GM12873 (cell line): ENCODE measurements around the gene DNASE2.

Experiments used
- CTCF ChIP-seq: IDR thresholded peaks from 2 replicates; pipeline ENCODE4 v1.5.1; 2012; ENCODE audit warnings: low read depth, mild to moderate bottlenecking, moderate library complexity, low read length, control low read depth; ENCODE audit not compliant: insufficient read depth; ENCODE audit errors: missing control alignments

Gene DNASE2

GRCh38 chr19:12872941-12873890 is 8.0 kb downstream of the DNASE2 start:
- TF ChIP-seq CTCF = no peak

DNA sequence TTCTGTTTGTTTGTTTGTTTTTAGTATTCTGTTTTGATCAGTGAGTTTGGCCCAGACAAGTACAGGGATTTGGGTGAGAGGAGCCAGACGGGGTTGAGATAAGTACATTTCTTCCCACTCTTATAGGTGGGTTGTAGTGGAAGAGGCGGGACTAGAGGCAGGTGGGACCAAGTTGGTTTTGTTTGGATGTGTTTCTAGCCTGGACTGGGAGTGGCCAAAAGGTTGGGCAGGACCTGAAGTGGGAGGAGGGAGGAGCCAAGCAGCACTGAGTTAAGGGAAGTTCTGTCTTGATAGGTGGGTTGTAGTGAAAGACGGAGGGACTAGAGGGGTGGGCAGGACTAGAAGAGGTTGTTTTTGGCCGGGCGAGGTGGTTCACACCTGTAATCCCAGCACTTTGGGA is 9.0 kb downstream of the DNASE2 start:
- no peak for TF ChIP-seq CTCF

GRCh38 chr19:12871681-12872080 is 9.6 kb downstream of the DNASE2 start:
- TF ChIP-seq CTCF = no peak

DNA sequence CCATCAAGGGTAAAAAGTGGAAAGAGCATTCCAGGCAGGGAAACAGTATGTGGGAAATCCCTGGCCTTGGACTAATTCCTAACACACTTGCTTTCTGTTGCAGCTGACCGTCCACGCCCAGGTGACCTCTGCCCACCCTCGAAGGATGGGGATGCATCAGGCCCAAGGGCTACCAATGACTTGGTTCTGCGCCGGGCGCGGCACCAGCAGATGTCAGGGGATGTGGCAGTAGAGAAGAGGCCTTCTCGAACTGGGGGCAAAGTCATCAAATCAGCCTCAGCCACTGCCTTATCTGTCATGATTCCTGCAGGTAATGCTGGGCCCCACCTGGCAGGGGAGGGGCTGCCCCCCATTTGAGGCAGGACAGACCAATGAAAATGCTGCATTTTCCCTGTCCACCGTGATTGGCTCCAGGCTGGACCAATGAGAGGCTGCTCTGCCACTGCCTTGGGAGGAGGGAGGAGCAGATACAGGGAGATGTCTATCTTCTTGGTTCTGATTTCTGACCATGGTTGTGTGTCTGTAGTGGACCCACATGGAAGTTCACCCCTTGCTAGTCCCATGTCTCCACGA is 12.6 kb downstream of the DNASE2 start:
- TF ChIP-seq CTCF = no peak

- peak; percentile 5 for TF ChIP-seq CTCF
These were observed 13.8 kb downstream of the DNASE2 start for GRCh38 chr19:12867120-12868099.

DNA sequence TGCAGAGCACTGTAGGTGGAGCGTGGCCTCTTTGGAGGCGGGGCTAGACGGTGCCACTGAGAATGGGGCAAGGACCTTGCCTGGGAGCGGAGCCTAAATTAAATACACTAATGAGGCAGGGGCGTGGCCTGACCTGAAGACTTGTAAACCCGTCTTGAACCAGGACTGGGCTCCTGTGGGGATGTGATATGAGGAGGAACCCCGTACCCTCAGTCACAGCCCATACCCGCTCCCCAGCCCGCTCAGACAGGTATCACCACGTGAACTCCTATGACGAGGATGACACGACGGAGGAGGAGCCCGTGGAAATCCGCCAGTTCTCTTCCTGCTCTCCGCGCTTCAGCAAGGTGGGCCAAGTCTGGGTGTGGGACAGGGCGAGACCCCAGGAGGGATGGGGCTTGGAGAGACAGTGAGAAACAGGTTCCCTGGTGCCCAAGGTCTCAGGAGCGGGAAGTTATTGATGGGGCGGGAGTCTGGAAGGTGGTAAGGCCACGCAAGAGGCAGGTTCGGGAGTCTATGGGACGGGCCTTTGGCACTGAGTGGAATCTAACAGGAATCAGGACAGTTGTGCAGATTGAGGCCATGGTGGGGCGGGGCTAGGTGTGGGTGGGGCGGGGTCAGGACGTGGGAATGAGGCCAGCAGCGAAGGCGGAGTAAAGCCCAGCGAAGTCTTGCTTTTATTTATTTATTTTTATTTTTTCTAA is 14.7 kb downstream of the DNASE2 start:
- no peak for TF ChIP-seq CTCF
